GM12878 (cell line): Measurements from ENCODE around the gene FNTB.

Experiments
- BRCA1 ChIP-seq: IDR thresholded peaks from 2 replicates; pipeline ENCODE4 v1.6.1; 2011; ENCODE audit warnings: low read depth, low read length, improper control_type of control experiment
- CREM ChIP-seq: IDR thresholded peaks from 2 replicates; pipeline ENCODE4 v1.6.1; 2014; ENCODE audit warnings: antibody characterized with exemption, low read depth
- CTCF ChIP-seq, 3 experiments: IDR thresholded peaks in 2 of 3; conservative IDR thresholded peaks in 1 of 3; 2 replicates each; pipeline ENCODE4 v1.5.1; 2011; ENCODE audit warnings: low read depth in 3 of 3, low read length in 3 of 3, mild to moderate bottlenecking in 3 of 3, control low read depth in 2 of 3, moderate library complexity in 2 of 3, inconsistent platforms in 1 of 3, mixed read lengths in 1 of 3; ENCODE audit not compliant: control insufficient read depth in 2 of 3, insufficient read depth in 1 of 3; ENCODE audit errors: extremely low read depth in 1 of 3
- DPF2 ChIP-seq: fragments of 450-650 bp; IDR thresholded peaks from 2 replicates; pipeline ENCODE4 v1.6.1; 2017; ENCODE audit warnings: mild to moderate bottlenecking
- FOS ChIP-seq: IDR thresholded peaks from 3 replicates; pipeline ENCODE4 v1.6.1; 2011; ENCODE audit warnings: borderline replicate concordance; ENCODE audit not compliant: insufficient read length; ENCODE audit errors: extremely low read depth
- MXI1 ChIP-seq: fragments of 150-350 bp; IDR thresholded peaks from 2 replicates; pipeline ENCODE4 v1.6.1; 2011; ENCODE audit warnings: low read depth, mild to moderate bottlenecking, inconsistent platforms, low read length, improper control_type of control experiment
- NFIC ChIP-seq: IDR thresholded peaks from 2 replicates; pipeline ENCODE4 v1.6.1; 2012; ENCODE audit warnings: low read depth, mild to moderate bottlenecking, inconsistent platforms, low read length, moderate library complexity
- NFXL1 ChIP-seq: fragments of 450-650 bp; IDR thresholded peaks from 2 replicates; pipeline ENCODE4 v1.6.1; 2017; ENCODE audit warnings: antibody characterized with exemption, mild to moderate bottlenecking, borderline replicate concordance
- POLR2A ChIP-seq: IDR thresholded peaks from 2 replicates; pipeline ENCODE4 v1.6.1; 2011; ENCODE audit warnings: low read depth, mild to moderate bottlenecking, low read length
- REST ChIP-seq: IDR thresholded peaks from 2 replicates; pipeline ENCODE4 v1.6.1; 2012; ENCODE audit warnings: mild to moderate bottlenecking, low read depth, low read length
- SMC3 ChIP-seq: IDR thresholded peaks from 2 replicates; pipeline ENCODE4 v1.6.1; 2011; ENCODE audit warnings: low read length, improper control_type of control experiment, borderline replicate concordance
- SREBF2 ChIP-seq: IDR thresholded peaks from 2 replicates; pipeline ENCODE4 v1.6.1; 2012; ENCODE audit warnings: mild to moderate bottlenecking, low read length
- SUZ12 ChIP-seq: fragments of 200-600 bp; sonication (generic); IDR thresholded peaks from one replicate; pipeline ENCODE4 v1.6.1; 2018; ENCODE audit warnings: antibody characterized with exemption, mild to moderate bottlenecking; ENCODE audit not compliant: unreplicated experiment
- ZNF274 ChIP-seq: IDR thresholded peaks from one replicate; pipeline ENCODE4 v1.8.0; 2011; ENCODE audit not compliant: insufficient read length, insufficient read depth

DNA sequence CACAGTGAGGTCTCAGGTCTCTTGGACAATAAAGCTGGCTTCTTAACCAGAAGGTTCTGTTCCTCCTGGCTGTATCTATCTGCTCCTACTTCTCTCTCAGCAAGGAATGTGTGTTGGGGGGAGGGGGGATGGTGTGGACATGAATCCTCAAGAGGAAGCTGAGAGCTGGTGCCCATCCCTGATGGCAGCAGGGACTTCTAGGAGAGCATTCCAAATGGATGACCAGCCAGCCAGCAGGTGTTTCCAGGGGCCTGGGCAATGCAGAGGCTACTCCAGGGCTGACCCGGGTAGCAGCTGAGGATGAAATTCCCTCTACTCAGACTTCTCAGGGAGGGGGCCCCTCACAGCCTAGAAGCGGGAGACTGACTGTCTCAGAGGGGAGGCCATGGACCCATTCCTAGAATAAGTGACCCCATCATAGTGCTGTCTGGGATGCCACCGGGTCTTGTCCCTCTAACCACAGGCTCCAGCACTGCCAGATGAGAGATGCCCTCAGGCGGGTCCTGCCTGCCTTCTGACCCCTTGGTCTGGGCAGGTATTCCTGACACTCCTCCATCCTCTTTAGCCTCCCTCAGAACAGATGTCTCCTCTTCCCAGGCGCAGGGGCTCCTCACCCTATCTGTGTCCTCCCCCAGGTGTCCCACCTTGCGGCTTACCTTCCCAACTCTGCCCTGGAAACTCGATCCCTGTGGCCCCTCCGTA lies 15.8 kb upstream of the FNTB start:
- TF ChIP-seq SMC3 (no peak), CTCF (IDR thresholded peaks at IDR 0.05 in 2 of 3, conservative IDR thresholded peaks at IDR 0.05 in 1 of 3; ENCODE audit: control insufficient read depth in 2 of 3, extremely low read depth in 1 of 3, insufficient read depth in 1 of 3, low read depth in 3 of 3, low read length in 3 of 3) (no peak), SREBF2 (no peak), NFIC (no peak), FOS (no peak), CREM (no peak), NFXL1 (no peak), ZNF274 (no peak), DPF2 (no peak), BRCA1 (no peak), SUZ12 (no peak), REST (no peak), POLR2A (no peak), MXI1 (no peak)
